HepG2 (cell line): ENCODE results near the gene ATP13A1. TPM values are rescaled to one million over a fixed set of nuclear protein-coding genes. Genes with fewer than 3 reads are reported as not detected.

Experiments
- ATAC-seq: fragments of 200-7000 bp; cut with Tn5 transposase; 3 replicates; pipeline ENCODE4 v1.9.1; 2020; ENCODE audit warnings: mild to moderate bottlenecking, moderate library complexity
- BruUV-seq: library from RNA; stranded (reverse); fragments of 400-500 nt; replicated peaks from 2 replicates; lab custom pipeline; 2021; lab: Mats Ljungman, UMichigan
- CTCF ChIA-PET: fragments of 300-600 bp; formaldehyde crosslinking; extraction: SDS; loops from one replicate; lab custom pipeline; 2021; ENCODE audit warnings: low total read pairs, inconsistent platforms, low intra/inter-chr PET ratio; lab: Yijun Ruan, JAX
- POLR2A ChIA-PET: fragments of 350-600 bp; sonication (Branson Sonifier 250); formaldehyde crosslinking; loops from one replicate; lab custom pipeline; 2020; ENCODE audit warnings: antibody characterized with exemption, inconsistent platforms; lab: Yijun Ruan, JAX
- DNase-seq: peaks from one replicate; pipeline ENCODE4 v3.0.0-alpha.2; 2015; ENCODE audit warnings: low spot score
- FAIRE-seq: peaks from 3 replicates; lab custom pipeline; 2011; peaks lifted over from hg19 to GRCh38; lab: Jason Lieb, UNC
- H2AFZ ChIP-seq: one replicate; pipeline ENCODE4 v1.6.1; 2011; ENCODE audit warnings: low read length, inconsistent platforms
- H3K27ac ChIP-seq: fragments of 300-600 bp; 3 replicates; pipeline ENCODE4 v1.8.0; 2011; ENCODE audit warnings: mixed run types, mild to moderate bottlenecking, mixed read lengths, low read length, inconsistent platforms; ENCODE audit not compliant: insufficient read depth; ENCODE audit errors: extremely low read length
- H3K27me3 ChIP-seq, 2 experiments: fragments of 200-600 bp in 1 of 2; 2 replicates in 1 of 2; 3 replicates in 1 of 2; pipeline versions ENCODE4 v1.6.0 to v1.8.0; 2011; ENCODE audit warnings: low read length in 2 of 2, mild to moderate bottlenecking in 2 of 2, moderate library complexity in 2 of 2, inconsistent platforms in 1 of 2; ENCODE audit not compliant: insufficient read depth in 2 of 2, control insufficient read depth in 1 of 2
- H3K36me3 ChIP-seq, 2 experiments: fragments of 200-600 bp in 1 of 2; replicated peaks in 1 of 2; 2 replicates in 1 of 2; 3 replicates in 1 of 2; pipeline versions ENCODE4 v1.5.1 to v1.8.0; 2011; ENCODE audit warnings: low read length in 2 of 2, inconsistent platforms in 1 of 2; ENCODE audit not compliant: insufficient read depth in 2 of 2, control insufficient read depth in 1 of 2
- H3K4me1 ChIP-seq: 2 replicates; pipeline ENCODE4 v1.5.1; 2012; ENCODE audit warnings: low read length, inconsistent platforms; ENCODE audit not compliant: insufficient read depth
- H3K4me2 ChIP-seq: 2 replicates; pipeline ENCODE4 v1.6.0; 2011; ENCODE audit warnings: low read depth, low read length, inconsistent platforms
- H3K4me3 ChIP-seq, 3 experiments: fragments of 200-600 bp in 1 of 3; sonication (generic), shearing (Covaris generic) in 1 of 3; replicated peaks in 1 of 3; 2 replicates each; pipeline ENCODE4 v1.5.1; 2011 to 2016; ENCODE audit warnings: low read length in 3 of 3, inconsistent platforms in 2 of 3, low read depth in 2 of 3, mild to moderate bottlenecking in 2 of 3, control low read depth in 1 of 3, mixed read lengths in 1 of 3; ENCODE audit not compliant: insufficient read depth in 1 of 3
- H3K79me2 ChIP-seq: one replicate; pipeline ENCODE4 v1.6.1; 2011; ENCODE audit warnings: low read length, inconsistent platforms; ENCODE audit not compliant: insufficient read depth
- H3K9ac ChIP-seq: 2 replicates; pipeline ENCODE4 v1.6.0; 2011; ENCODE audit warnings: mild to moderate bottlenecking, low read depth, low read length, inconsistent platforms; ENCODE audit not compliant: insufficient read depth
- H3K9me3 ChIP-seq: 2 replicates; pipeline ENCODE4 v1.5.1; 2012; ENCODE audit warnings: mild to moderate bottlenecking, low read length
- H4K20me1 ChIP-seq: 2 replicates; pipeline ENCODE4 v1.6.0; 2011; ENCODE audit warnings: inconsistent platforms, mild to moderate bottlenecking, low read length, moderate library complexity; ENCODE audit not compliant: insufficient read depth
- CCAR2 ChIP-seq: fragments of 200-400 bp; formaldehyde crosslinking; optimal IDR thresholded peaks from 2 replicates; pipeline ENCODE3; 2018; ENCODE audit warnings: low read depth, mild to moderate bottlenecking, low read length, moderate library complexity
- MED13 ChIP-seq: sonication (generic); formaldehyde crosslinking; IDR thresholded peaks from 2 replicates; pipeline ENCODE4 v1.5.0; 2020; ENCODE audit warnings: missing genetic modification reagents
- SOX13 ChIP-seq, 3 experiments: fragments of 450-650 bp in 1 of 3; sonication (generic) in 1 of 3; formaldehyde crosslinking in 1 of 3; IDR thresholded peaks in 2 of 3; conservative IDR thresholded peaks in 1 of 3; 2 replicates each; pipeline versions ENCODE4 v1.5.0 to v1.6.1; 2016 to 2020; ENCODE audit warnings: antibody characterized with exemption in 1 of 3, mild to moderate bottlenecking in 1 of 3, missing compliant biosample characterization in 1 of 3, missing genetic modification reagents in 1 of 3, moderate library complexity in 1 of 3
- SP5 ChIP-seq: IDR thresholded peaks from 2 replicates; pipeline ENCODE4 v1.6.1; 2016; ENCODE audit warnings: low read depth, borderline replicate concordance
- SRSF4 ChIP-seq: fragments of 200-400 bp; formaldehyde crosslinking; IDR thresholded peaks from one replicate; pipeline ENCODE4 v1.6.1; 2018; ENCODE audit warnings: mild to moderate bottlenecking, low read depth, low read length, moderate library complexity; ENCODE audit not compliant: poor library complexity, severe bottlenecking
- ZIK1 ChIP-seq: sonication (generic); formaldehyde crosslinking; IDR thresholded peaks from 2 replicates; pipeline ENCODE4 v1.5.0; 2020; ENCODE audit warnings: mild to moderate bottlenecking, low read depth, missing genetic modification reagents, borderline replicate concordance
- ZNF17 ChIP-seq: sonication (generic); formaldehyde crosslinking; IDR thresholded peaks from 2 replicates; pipeline ENCODE4 v1.5.0; 2020; ENCODE audit warnings: mild to moderate bottlenecking, missing genetic modification reagents
- ZNF572 ChIP-seq: sonication (generic); formaldehyde crosslinking; IDR thresholded peaks from 2 replicates; pipeline ENCODE4 v1.5.1; 2020; ENCODE audit warnings: mild to moderate bottlenecking, missing genetic modification reagents
- ZNF816 ChIP-seq: sonication (generic); formaldehyde crosslinking; IDR thresholded peaks from 2 replicates; pipeline ENCODE4 v1.8.0; 2022; ENCODE audit warnings: missing genetic modification reagents, mild to moderate bottlenecking, borderline replicate concordance
- WGBS: methylation state at CpG from one replicate; pipeline ENCODE4 v1.1.6; 2017; ENCODE audit warnings: low lambda C conversion rate; 5-methylcytosine and 5-hydroxymethylcytosine counted together
- in situ Hi-C: cut with HindIII; loops from 2 replicates; pipeline ENCODE4 v1.10.0; 2017; ENCODE audit warnings: low pct_unique_long_range_greater_than_20kb; ENCODE audit not compliant: extremely low pct_ligation_motif_present
- intact Hi-C: fragments of 100-400 bp; cut with micrococcal nuclease; formaldehyde crosslinking; loops from one replicate; pipeline ENCODE4 v1.10.0; 2022; ENCODE audit not compliant: unreplicated experiment
- polyA plus RNA-seq, 8 experiments: library from polyadenylated mRNA; depleted of rRNA in 3 of 8; stranded (reverse) in 7 of 8; unstranded in 1 of 8; fragments of >200 nt; fragmentation: Illumina TruSeq in 4 of 8; extraction: Trizol in 4 of 8; gene quantifications; 2 replicates each; pipeline versions ENCODE4 v1.2.1 to v1.2.3, GENCODE V29; 2011 to 2016; ENCODE audit warnings: low read depth in 4 of 8, missing spikeins in 1 of 8, mixed read lengths in 1 of 8; ENCODE audit not compliant: insufficient read depth in 1 of 8
- total RNA-seq, 5 experiments: library from RNA; depleted of rRNA; stranded (reverse); fragments of >200 nt; fragmentation: Illumina TruSeq; extraction: Trizol; gene quantifications; 2 replicates each; pipeline ENCODE4 v1.2.3, GENCODE V29; 2016; ENCODE audit warnings: low read depth in 1 of 5
- TF ChIP-seq, protein P1 (sequence below): sonication (generic); formaldehyde crosslinking; IDR thresholded peaks from 2 replicates; pipeline ENCODE4 v1.5.1; 2020; ENCODE audit warnings: mild to moderate bottlenecking, missing genetic modification reagents

ATP13A1 gene
- total and polyA plus RNA-seq, 2 of the 13 experiments (the other 11 are each of a cell fraction or from before 2014, with no cell fraction given), result 23.2 to 41.7 TPM

GRCh38 chr19:19602713-19603324 is 60.7 kb downstream of the ATP13A1 start:
- Histone ChIP-seq H3K9me3 (no peaks in the 10 kb centered on the region), H3K4me2 (no peak overlapping the region), H2AFZ (no peak overlapping the region), H3K4me1 (peaks cover 16% of the 10 kb centered on the region), H4K20me1 (no peaks in the 10 kb centered on the region), H3K79me2 (no peaks in the 10 kb centered on the region), H3K9ac (no peak overlapping the region), H3K36me3 (no peaks in the 10 kb centered on the region), H3K27ac (no peak overlapping the region), H3K4me3 (no peak overlapping the region), H3K27me3 (no peaks in the 10 kb centered on the region)
- in situ Hi-C loops, result no loop called here
- WGBS, result 2% methylated on average over 3 of the region's 3 CpGs
- DNase-seq, result no peak
- no peak for FAIRE-seq
- no TSS peak for BruUV-seq
- TF ChIP-seq SP5 (CRISPR knock-in tag) (no peak), ZNF572 (CRISPR knock-in tag) (no peak), ZNF816 (no peak), MED13 (CRISPR knock-in tag) (no peak), ZNF17 (CRISPR knock-in tag) (no peak), ZIK1 (CRISPR knock-in tag) (no peak), SOX13 (IDR thresholded peaks at IDR 0.05) (no peak), SOX13 (CRISPR knock-in tag; conservative IDR thresholded peaks at IDR 0.05 in 1 of 2, IDR thresholded peaks at IDR 0.05 in 1 of 2) (no peak), SRSF4 (no peak), CCAR2 (no peak)
- TF ChIP-seq, protein P1, sequence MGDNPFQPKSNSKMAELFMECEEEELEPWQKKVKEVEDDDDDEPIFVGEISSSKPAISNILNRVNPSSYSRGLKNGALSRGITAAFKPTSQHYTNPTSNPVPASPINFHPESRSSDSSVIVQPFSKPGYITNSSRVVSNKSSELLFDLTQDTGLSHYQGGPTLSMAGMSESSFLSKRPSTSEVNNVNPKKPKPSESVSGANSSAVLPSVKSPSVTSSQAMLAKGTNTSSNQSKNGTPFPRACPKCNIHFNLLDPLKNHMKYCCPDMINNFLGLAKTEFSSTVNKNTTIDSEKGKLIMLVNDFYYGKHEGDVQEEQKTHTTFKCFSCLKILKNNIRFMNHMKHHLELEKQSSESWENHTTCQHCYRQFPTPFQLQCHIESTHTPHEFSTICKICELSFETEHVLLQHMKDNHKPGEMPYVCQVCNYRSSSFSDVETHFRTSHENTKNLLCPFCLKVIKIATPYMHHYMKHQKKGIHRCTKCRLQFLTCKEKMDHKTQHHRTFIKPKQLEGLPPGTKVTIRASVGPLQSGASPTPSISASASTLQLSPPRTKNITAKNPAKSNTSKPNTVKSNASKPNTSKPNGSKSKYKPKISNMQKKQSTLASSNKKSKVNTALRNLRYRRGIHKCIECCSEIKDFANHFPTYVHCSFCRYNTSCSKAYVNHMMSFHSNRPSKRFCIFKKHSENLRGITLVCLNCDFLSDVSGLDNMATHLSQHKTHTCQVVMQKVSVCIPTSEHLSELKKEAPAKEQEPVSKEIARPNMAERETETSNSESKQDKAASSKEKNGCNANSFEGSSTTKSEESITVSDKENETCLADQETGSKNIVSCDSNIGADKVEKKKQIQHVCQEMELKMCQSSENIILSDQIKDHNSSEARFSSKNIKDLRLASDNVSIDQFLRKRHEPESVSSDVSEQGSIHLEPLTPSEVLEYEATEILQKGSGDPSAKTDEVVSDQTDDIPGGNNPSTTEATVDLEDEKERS (CRISPR knock-in tag), result no peak
- intact Hi-C loops, result no loop called here
- CTCF ChIA-PET, result no interaction called here
- ATAC-seq, result no peak
- POLR2A ChIA-PET, result interaction anchor here (1.6 kb wide), 1 partner anchor 61 kb away, joined by 3 read pairs; no protein-coding TSS in a partner anchor
